Ishikawa (cell line): ENCODE measurements around the gene BPTF.

ENCODE experiments used
- CEBPB ChIP-seq: IDR thresholded peaks from 2 replicates; pipeline ENCODE4 v1.6.1; 2012
- CREB1 ChIP-seq: IDR thresholded peaks from 2 replicates; pipeline ENCODE4 v1.6.1; 2012; ENCODE audit warnings: low read depth
- EGR1 ChIP-seq: IDR thresholded peaks from 2 replicates; pipeline ENCODE4 v1.6.1; 2012
- EP300 ChIP-seq: IDR thresholded peaks from 2 replicates; pipeline ENCODE4 v1.6.1; 2012; ENCODE audit warnings: borderline replicate concordance
- FOXM1 ChIP-seq: IDR thresholded peaks from 2 replicates; pipeline ENCODE4 v1.6.1; 2012; ENCODE audit warnings: low read depth, borderline replicate concordance
- NFIC ChIP-seq: IDR thresholded peaks from 2 replicates; pipeline ENCODE4 v1.6.1; 2012
- RAD21 ChIP-seq: IDR thresholded peaks from 2 replicates; pipeline ENCODE4 v1.6.1; 2012; ENCODE audit warnings: low read depth
- TAF1 ChIP-seq: IDR thresholded peaks from 2 replicates; pipeline ENCODE4 v1.6.1; 2012; ENCODE audit warnings: low read depth, mild to moderate bottlenecking
- TCF12 ChIP-seq: IDR thresholded peaks from 2 replicates; pipeline ENCODE4 v1.6.1; 2012; ENCODE audit warnings: low read depth
- TEAD4 ChIP-seq: IDR thresholded peaks from 2 replicates; pipeline ENCODE4 v1.6.1; 2012
- YY1 ChIP-seq: IDR thresholded peaks from 2 replicates; pipeline ENCODE4 v1.6.1; 2012; ENCODE audit warnings: low read depth
- ZBTB7A ChIP-seq: IDR thresholded peaks from 2 replicates; pipeline ENCODE4 v1.6.1; 2012; ENCODE audit warnings: low read depth
- TF ChIP-seq, protein P1 (sequence below): IDR thresholded peaks from 2 replicates; pipeline ENCODE4 v1.6.1; 2012
- TF ChIP-seq, protein P2 (sequence below): IDR thresholded peaks from 2 replicates; pipeline ENCODE4 v1.6.1; 2012
- TF ChIP-seq, protein P3 (sequence below): IDR thresholded peaks from 2 replicates; pipeline ENCODE4 v1.6.1; 2012; ENCODE audit warnings: low read depth, mild to moderate bottlenecking

Gene BPTF

DNA sequence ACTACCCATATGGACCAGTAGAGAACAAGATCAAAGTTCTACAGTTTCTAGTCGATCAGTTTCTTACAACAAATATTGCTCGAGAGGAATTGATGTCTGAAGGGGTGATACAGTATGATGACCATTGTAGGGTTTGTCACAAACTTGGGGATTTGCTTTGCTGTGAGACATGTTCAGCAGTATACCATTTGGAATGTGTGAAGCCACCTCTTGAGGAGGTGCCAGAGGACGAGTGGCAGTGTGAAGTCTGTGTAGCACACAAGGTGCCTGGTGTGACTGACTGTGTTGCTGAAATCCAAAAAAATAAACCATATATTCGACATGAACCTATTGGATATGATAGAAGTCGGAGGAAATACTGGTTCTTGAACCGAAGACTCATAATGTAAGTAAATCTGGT is 29.1 kb downstream of the BPTF start:
- TF ChIP-seq CEBPB (no peak), TAF1 (no peak), FOXM1 (no peak), YY1 (no peak), ZBTB7A (no peak), NFIC (no peak)
- TF ChIP-seq, protein P1, sequence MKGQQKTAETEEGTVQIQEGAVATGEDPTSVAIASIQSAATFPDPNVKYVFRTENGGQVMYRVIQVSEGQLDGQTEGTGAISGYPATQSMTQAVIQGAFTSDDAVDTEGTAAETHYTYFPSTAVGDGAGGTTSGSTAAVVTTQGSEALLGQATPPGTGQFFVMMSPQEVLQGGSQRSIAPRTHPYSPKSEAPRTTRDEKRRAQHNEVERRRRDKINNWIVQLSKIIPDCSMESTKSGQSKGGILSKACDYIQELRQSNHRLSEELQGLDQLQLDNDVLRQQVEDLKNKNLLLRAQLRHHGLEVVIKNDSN = no peak

DNA sequence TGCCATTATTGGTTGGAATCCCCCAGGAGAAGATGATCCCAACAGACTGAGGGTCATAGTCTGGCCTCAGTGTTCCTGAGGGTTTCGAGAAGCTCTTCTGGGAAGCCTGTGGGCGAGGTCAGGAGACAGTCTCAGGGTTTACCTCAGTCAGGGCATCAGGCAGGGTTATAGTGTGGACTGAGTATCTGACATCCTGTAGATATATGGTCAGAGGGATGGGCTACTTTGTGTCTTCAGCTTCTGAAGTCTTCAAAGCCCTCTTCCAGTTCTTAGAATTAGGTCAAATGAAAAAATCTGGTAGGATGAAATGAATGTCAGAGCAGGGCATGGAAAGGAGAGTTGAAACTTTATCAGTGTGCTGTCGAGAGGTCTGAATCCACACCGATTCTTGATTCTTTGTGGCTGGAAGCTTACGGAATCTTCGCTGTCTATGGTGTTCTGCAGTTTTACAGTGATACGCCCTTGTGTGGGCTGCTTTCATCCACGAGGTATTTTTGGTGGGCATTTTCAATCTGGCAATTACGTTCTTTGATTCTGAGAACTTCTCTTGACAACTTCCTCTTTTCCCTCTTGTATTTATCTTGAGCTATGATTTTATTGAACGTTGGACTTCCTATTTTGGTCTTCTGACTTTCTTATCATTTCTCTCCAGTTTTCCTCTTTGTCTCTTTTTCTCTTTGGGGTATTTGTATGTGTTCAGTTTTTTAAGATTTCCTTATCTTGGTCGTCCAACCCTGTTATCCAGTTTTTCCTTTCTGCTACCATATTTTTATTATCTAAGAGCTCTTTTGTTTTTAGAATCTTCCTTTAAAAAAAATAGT is 30.4 kb downstream of the BPTF start:
- TF ChIP-seq, protein P2, sequence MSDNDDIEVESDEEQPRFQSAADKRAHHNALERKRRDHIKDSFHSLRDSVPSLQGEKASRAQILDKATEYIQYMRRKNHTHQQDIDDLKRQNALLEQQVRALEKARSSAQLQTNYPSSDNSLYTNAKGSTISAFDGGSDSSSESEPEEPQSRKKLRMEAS = no peak
- TF ChIP-seq EP300 = no peak
- TF ChIP-seq FOXM1 = no peak
- no peak for TF ChIP-seq CEBPB
- no peak for TF ChIP-seq RAD21
- no peak for TF ChIP-seq YY1
- TF ChIP-seq TEAD4 = no peak
- TF ChIP-seq NFIC = no peak
- TF ChIP-seq, protein P3, sequence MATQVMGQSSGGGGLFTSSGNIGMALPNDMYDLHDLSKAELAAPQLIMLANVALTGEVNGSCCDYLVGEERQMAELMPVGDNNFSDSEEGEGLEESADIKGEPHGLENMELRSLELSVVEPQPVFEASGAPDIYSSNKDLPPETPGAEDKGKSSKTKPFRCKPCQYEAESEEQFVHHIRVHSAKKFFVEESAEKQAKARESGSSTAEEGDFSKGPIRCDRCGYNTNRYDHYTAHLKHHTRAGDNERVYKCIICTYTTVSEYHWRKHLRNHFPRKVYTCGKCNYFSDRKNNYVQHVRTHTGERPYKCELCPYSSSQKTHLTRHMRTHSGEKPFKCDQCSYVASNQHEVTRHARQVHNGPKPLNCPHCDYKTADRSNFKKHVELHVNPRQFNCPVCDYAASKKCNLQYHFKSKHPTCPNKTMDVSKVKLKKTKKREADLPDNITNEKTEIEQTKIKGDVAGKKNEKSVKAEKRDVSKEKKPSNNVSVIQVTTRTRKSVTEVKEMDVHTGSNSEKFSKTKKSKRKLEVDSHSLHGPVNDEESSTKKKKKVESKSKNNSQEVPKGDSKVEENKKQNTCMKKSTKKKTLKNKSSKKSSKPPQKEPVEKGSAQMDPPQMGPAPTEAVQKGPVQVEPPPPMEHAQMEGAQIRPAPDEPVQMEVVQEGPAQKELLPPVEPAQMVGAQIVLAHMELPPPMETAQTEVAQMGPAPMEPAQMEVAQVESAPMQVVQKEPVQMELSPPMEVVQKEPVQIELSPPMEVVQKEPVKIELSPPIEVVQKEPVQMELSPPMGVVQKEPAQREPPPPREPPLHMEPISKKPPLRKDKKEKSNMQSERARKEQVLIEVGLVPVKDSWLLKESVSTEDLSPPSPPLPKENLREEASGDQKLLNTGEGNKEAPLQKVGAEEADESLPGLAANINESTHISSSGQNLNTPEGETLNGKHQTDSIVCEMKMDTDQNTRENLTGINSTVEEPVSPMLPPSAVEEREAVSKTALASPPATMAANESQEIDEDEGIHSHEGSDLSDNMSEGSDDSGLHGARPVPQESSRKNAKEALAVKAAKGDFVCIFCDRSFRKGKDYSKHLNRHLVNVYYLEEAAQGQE = no peak
- TF ChIP-seq, protein P1 = no peak
- no peak for TF ChIP-seq ZBTB7A
- no peak for TF ChIP-seq TCF12
- TF ChIP-seq EGR1 = no peak
- no peak for TF ChIP-seq TAF1
- TF ChIP-seq CREB1 = no peak

DNA sequence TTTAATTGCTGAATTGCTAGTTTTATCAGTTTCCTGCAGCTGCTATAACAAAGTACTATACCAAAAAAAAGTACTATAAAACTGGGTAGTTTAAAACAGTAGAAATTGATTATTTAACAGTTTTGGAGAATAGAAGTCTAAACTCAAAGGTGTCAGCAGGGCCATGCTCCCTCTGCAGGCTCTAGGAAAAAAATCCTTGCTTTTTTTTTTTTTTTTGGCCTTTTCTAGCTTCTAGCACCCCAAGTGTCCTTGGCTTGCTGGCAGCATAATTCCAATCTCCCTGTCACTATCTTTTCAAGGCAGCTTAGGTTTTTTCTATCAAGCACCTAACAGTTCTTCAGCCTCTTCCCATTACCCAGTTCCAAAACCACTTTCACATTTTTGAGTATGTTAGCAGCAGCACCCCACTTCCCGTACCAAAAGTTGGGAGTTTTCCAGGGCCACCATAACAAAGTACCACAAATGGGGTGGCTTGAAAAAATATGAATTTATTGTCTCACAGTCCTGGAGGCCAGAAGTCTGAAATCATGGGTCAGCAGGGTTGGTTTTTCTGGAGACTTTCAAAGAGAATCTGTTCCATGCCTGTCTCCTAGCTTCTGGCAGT is 37.4 kb downstream of the BPTF start:
- TF ChIP-seq TAF1 (no peak), TEAD4 (no peak), CREB1 (no peak), ZBTB7A (no peak), TCF12 (no peak), RAD21 (no peak), NFIC (no peak), CEBPB (no peak), YY1 (no peak), FOXM1 (no peak), EGR1 (no peak)
- TF ChIP-seq, protein P2 = no peak
- TF ChIP-seq, protein P1 = no peak
- TF ChIP-seq, protein P3 = no peak

DNA sequence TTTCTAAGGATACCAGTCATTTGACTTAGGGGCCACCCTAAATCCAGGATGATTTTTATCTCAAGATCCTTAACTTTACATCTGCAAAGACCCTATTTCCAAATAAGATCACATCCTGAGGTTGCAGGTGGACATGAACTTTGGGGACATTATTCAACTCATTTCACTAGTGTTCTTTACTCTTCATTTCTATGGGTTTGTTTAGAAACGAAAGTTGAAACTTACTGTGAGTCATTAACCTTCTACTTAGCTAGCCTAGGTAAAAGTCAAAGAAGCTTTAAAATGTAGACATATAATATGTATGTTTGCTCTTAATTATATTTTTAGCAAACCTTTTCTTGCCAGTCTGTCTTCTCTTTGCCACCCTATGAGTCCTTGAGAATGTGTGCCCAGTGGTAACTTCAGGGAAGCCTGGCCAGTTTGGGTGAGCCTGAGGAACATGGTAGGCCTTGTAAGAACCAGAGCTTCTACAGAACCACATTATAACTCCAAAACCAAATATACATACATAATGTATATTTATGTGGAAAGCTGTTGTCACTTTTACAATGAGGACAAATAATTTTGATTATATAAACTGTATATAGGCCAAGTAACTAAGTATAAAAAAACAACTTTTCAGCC is 38.4 kb downstream of the BPTF start:
- TF ChIP-seq CEBPB (no peak), EGR1 (no peak), TCF12 (no peak), TEAD4 (no peak), EP300 (no peak), CREB1 (no peak), FOXM1 (no peak), NFIC (no peak), TAF1 (no peak), RAD21 (no peak)
- TF ChIP-seq, protein P2 = no peak
- TF ChIP-seq, protein P3 = no peak
- TF ChIP-seq, protein P1 = no peak
